HG02840 (cell line): ENCODE results near the gene HTR6.

Experiments
- ATAC-seq: cut with Tn5 transposase; IDR thresholded peaks from one replicate; pipeline ENCODE4 v1.9.1; 2021; ENCODE audit warnings: mild to moderate bottlenecking, moderate library complexity, moderate number of reproducible peaks; ENCODE audit not compliant: unreplicated experiment, low FRiP score

HTR6 gene

GRCh38 chr1:19682901-19683300 is 18.2 kb downstream of the HTR6 start:
- ATAC-seq = no peak

- ATAC-seq = no peak
Measured at GRCh38 chr1:19683351-19683750, 18.7 kb downstream of the HTR6 start.

GRCh38 chr1:19684677-19685076 is 20.0 kb downstream of the HTR6 start:
- no peak for ATAC-seq

- ATAC-seq = no peak
Measured at GRCh38 chr1:19685994-19686393, 21.3 kb downstream of the HTR6 start.

GRCh38 chr1:19687414-19687813 is 22.7 kb downstream of the HTR6 start:
- no peak for ATAC-seq

- ATAC-seq = no peak
Measured at GRCh38 chr1:19688041-19688842, 23.6 kb downstream of the HTR6 start.

GRCh38 chr1:19689085-19689757 is 24.5 kb downstream of the HTR6 start:
- no peak for ATAC-seq

GRCh38 chr1:19689856-19690255 is 25.2 kb downstream of the HTR6 start:
- ATAC-seq = no peak

GRCh38 chr1:19690342-19690741 is 25.7 kb downstream of the HTR6 start:
- no peak for ATAC-seq

- ATAC-seq = no peak
Measured at GRCh38 chr1:19694298-19694697, 29.6 kb downstream of the HTR6 start.

- ATAC-seq = no peak
Measured at GRCh38 chr1:19695772-19696171, 31.1 kb downstream of the HTR6 start.

- no peak for ATAC-seq
Measured at GRCh38 chr1:19696820-19697219, 32.1 kb downstream of the HTR6 start.

GRCh38 chr1:19698181-19698580 is 33.5 kb downstream of the HTR6 start:
- ATAC-seq = no peak

GRCh38 chr1:19700079-19700777 is 35.6 kb downstream of the HTR6 start:
- no peak for ATAC-seq

- ATAC-seq = no peak
Measured at GRCh38 chr1:19703280-19703679, 38.6 kb downstream of the HTR6 start.

- no peak for ATAC-seq
Measured at GRCh38 chr1:19704247-19705113, 39.8 kb downstream of the HTR6 start.

- no peak for ATAC-seq
Measured at GRCh38 chr1:19705464-19705863, 40.8 kb downstream of the HTR6 start.

GRCh38 chr1:19706136-19706535 is 41.5 kb downstream of the HTR6 start:
- no peak for ATAC-seq

- no peak for ATAC-seq
Measured at GRCh38 chr1:19708567-19709110, 44.0 kb downstream of the HTR6 start.

- no peak for ATAC-seq
Measured at GRCh38 chr1:19709260-19709793, 44.7 kb downstream of the HTR6 start.
